ENCODE measurements around the gene OR10AD1. TPM values are rescaled to one million over a fixed set of nuclear protein-coding genes. Genes with fewer than 3 reads are reported as not detected.
"Not testable (repeated sequence)": the region's sequence is repeated elsewhere in the genome, so short reads cannot be mapped to it uniquely, and the experiment has no call there.

The OR10AD1 gene
- not detected for total RNA-seq
- long read RNA-seq, result 0 reads

GRCh38 chr12:48203192-48203591 lies at the start of gene OR10AD1:
Gene OR10AD1 (minus strand): TSS chr12:48203292. CDS start chr12:48203292, 0 bp downstream.
- H3K9me3 ChIP-seq (replicated peaks), result peaks cover 30% of the 10 kb centered on the region
- no peak within 1 kb of the TSS for H3K4me3 ChIP-seq
- no peaks in the 10 kb centered on the region for H3K27me3 ChIP-seq (ENCODE audit: low read depth)
- intact Hi-C loops (cut with micrococcal nuclease), result no loop called here
- H3K27ac ChIP-seq (replicated peaks), result no peak within 1 kb of the TSS
- peaks cover 29% of the 10 kb centered on the region for H3K4me1 ChIP-seq
- DNase-seq, result no peak
- TF ChIP-seq CTCF (IDR thresholded peaks at IDR 0.05; ENCODE audit: borderline replicate concordance), result no peak
- H3K36me3 ChIP-seq, result peaks cover 19% of the 10 kb centered on the region

GRCh38 chr12:48247181-48247966 lies 44.3 kb upstream of the OR10AD1 start:
- intact Hi-C loops (cut with micrococcal nuclease), result no loop called here
- peaks cover 8% of the 10 kb centered on the region for H3K9me3 ChIP-seq (replicated peaks)
- no peaks in the 10 kb centered on the region for H3K36me3 ChIP-seq
- no peaks in the 10 kb centered on the region for H3K4me1 ChIP-seq
- TF ChIP-seq CTCF (IDR thresholded peaks at IDR 0.05; ENCODE audit: borderline replicate concordance), result no peak
- DNase-seq, result no peak
- no peaks in the 10 kb centered on the region for H3K27me3 ChIP-seq (ENCODE audit: low read depth)
- H3K27ac ChIP-seq (replicated peaks), result no peak overlapping the region
- H3K4me3 ChIP-seq, result no peak overlapping the region

GRCh38 chr12:48237162-48237561 lies 34.1 kb upstream of the OR10AD1 start:
- DNase-seq, result no peak
- no peaks in the 10 kb centered on the region for H3K4me1 ChIP-seq
- intact Hi-C loops (cut with micrococcal nuclease), result no loop called here
- peaks cover 12% of the 10 kb centered on the region for H3K9me3 ChIP-seq (replicated peaks)
- no peak overlapping the region for H3K4me3 ChIP-seq
- H3K36me3 ChIP-seq, result no peaks in the 10 kb centered on the region
- no peak overlapping the region for H3K27ac ChIP-seq (replicated peaks)
- H3K27me3 ChIP-seq (ENCODE audit: low read depth), result no peaks in the 10 kb centered on the region
- no peak for TF ChIP-seq CTCF (IDR thresholded peaks at IDR 0.05; ENCODE audit: borderline replicate concordance)

GRCh38 chr12:48235796-48236333 lies 32.8 kb upstream of the OR10AD1 start:
- no peaks in the 10 kb centered on the region for H3K27me3 ChIP-seq (ENCODE audit: low read depth)
- H3K4me1 ChIP-seq, result no peaks in the 10 kb centered on the region
- H3K9me3 ChIP-seq (replicated peaks), result peaks cover 6% of the 10 kb centered on the region
- TF ChIP-seq CTCF (IDR thresholded peaks at IDR 0.05; ENCODE audit: borderline replicate concordance), result no peak
- intact Hi-C loops (cut with micrococcal nuclease), result no loop called here
- DNase-seq, result no peak
- no peaks in the 10 kb centered on the region for H3K36me3 ChIP-seq
- H3K4me3 ChIP-seq, result no peak overlapping the region
- no peak overlapping the region for H3K27ac ChIP-seq (replicated peaks)

GRCh38 chr12:48231169-48231958 lies 28.3 kb upstream of the OR10AD1 start:
- H3K4me3 ChIP-seq, result not testable (repeated sequence)

GRCh38 chr12:48224533-48224932 lies 21.4 kb upstream of the OR10AD1 start:
- H3K4me1 ChIP-seq; H3K36me3 ChIP-seq; H3K27ac ChIP-seq (replicated peaks); H3K4me3 ChIP-seq; intact Hi-C loops (cut with micrococcal nuclease); H3K27me3 ChIP-seq (ENCODE audit: low read depth); DNase-seq: not testable (repeated sequence)
- peaks cover 12% of the 10 kb centered on the region for H3K9me3 ChIP-seq (replicated peaks)

More at GRCh38 chr12:48231169-48231958, 28.3 kb upstream of the OR10AD1 start:
- H3K36me3 ChIP-seq; DNase-seq; intact Hi-C loops (cut with micrococcal nuclease); H3K27me3 ChIP-seq (ENCODE audit: low read depth); H3K4me1 ChIP-seq; H3K27ac ChIP-seq (replicated peaks): not testable (repeated sequence)
- peaks cover 17% of the 10 kb centered on the region for H3K9me3 ChIP-seq (replicated peaks)

Measured in left ventricle myocardium inferior (tissue), 1 donor.